ENCODE data around the gene SCFD2.
"Not testable (repeated sequence)": the region's sequence is repeated elsewhere in the genome, so short reads cannot be mapped to it uniquely, and the experiment has no call there.

The SCFD2 gene

GRCh38 chr4:53227451-53227850 lies 138.4 kb downstream of the SCFD2 start:
- DNase-seq: no peak
- in situ Hi-C loops (cut with HindIII; ENCODE audit: low pct_ligation_motif_present, low sequenced_read_pairs): no loop called here
- Histone ChIP-seq H3K4me3 (ENCODE audit: low read depth, low read length) (no peak overlapping the region), H3K27ac (no peak overlapping the region), H3K36me3 (replicated peaks) (no peaks in the 10 kb centered on the region), H3K27me3 (replicated peaks) (no peaks in the 10 kb centered on the region)
- TF ChIP-seq CTCF (IDR thresholded peaks at IDR 0.05; ENCODE audit: low read depth, low read length, missing control alignments): no peak

- no peak for DNase-seq
- no peak overlapping the region for H3K4me3 ChIP-seq (ENCODE audit: low read depth, low read length)
- no peak overlapping the region for H3K27ac ChIP-seq
- H3K27me3 ChIP-seq (replicated peaks): no peaks in the 10 kb centered on the region
- TF ChIP-seq CTCF (IDR thresholded peaks at IDR 0.05; ENCODE audit: low read depth, low read length, missing control alignments): no peak
- in situ Hi-C loops (cut with HindIII; ENCODE audit: low pct_ligation_motif_present, low sequenced_read_pairs): no loop called here
- no peaks in the 10 kb centered on the region for H3K36me3 ChIP-seq (replicated peaks)
Observed at GRCh38 chr4:53221832-53222480, 143.9 kb downstream of the SCFD2 start.

- H3K27ac ChIP-seq; H3K36me3 ChIP-seq (replicated peaks); H3K27me3 ChIP-seq (replicated peaks); in situ Hi-C loops (cut with HindIII; ENCODE audit: low pct_ligation_motif_present, low sequenced_read_pairs); H3K4me3 ChIP-seq (ENCODE audit: low read depth, low read length); DNase-seq: not testable (repeated sequence)
Observed at GRCh38 chr4:53219148-53219547, 146.7 kb downstream of the SCFD2 start.

GRCh38 chr4:53208753-53209152 lies 157.1 kb downstream of the SCFD2 start:
- no peak for DNase-seq
- Histone ChIP-seq H3K27me3 (replicated peaks) (no peaks in the 10 kb centered on the region), H3K4me3 (ENCODE audit: low read depth, low read length) (no peak overlapping the region), H3K27ac (no peak overlapping the region), H3K36me3 (replicated peaks) (no peaks in the 10 kb centered on the region)
- in situ Hi-C loops (cut with HindIII; ENCODE audit: low pct_ligation_motif_present, low sequenced_read_pairs): no loop called here
- no peak for TF ChIP-seq CTCF (IDR thresholded peaks at IDR 0.05; ENCODE audit: low read depth, low read length, missing control alignments)

- H3K27ac ChIP-seq: no peak overlapping the region
- no peak overlapping the region for H3K4me3 ChIP-seq (ENCODE audit: low read depth, low read length)
- no peak for DNase-seq
- no peak for TF ChIP-seq CTCF (IDR thresholded peaks at IDR 0.05; ENCODE audit: low read depth, low read length, missing control alignments)
- in situ Hi-C loops (cut with HindIII; ENCODE audit: low pct_ligation_motif_present, low sequenced_read_pairs): no loop called here
- no peaks in the 10 kb centered on the region for H3K36me3 ChIP-seq (replicated peaks)
- H3K27me3 ChIP-seq (replicated peaks): no peaks in the 10 kb centered on the region
Observed at GRCh38 chr4:53205970-53206369, 159.9 kb downstream of the SCFD2 start.

GRCh38 chr4:53199356-53199755 lies 166.5 kb downstream of the SCFD2 start:
- Histone ChIP-seq H3K27me3 (replicated peaks) (no peaks in the 10 kb centered on the region), H3K27ac (no peak overlapping the region), H3K36me3 (replicated peaks) (no peaks in the 10 kb centered on the region), H3K4me3 (ENCODE audit: low read depth, low read length) (no peak overlapping the region)
- in situ Hi-C loops (cut with HindIII; ENCODE audit: low pct_ligation_motif_present, low sequenced_read_pairs): no loop called here
- TF ChIP-seq CTCF (IDR thresholded peaks at IDR 0.05; ENCODE audit: low read depth, low read length, missing control alignments): no peak
- DNase-seq: no peak
